ENCODE data around the gene GPR148. TPM values are rescaled to one million over a fixed set of nuclear protein-coding genes. Genes with fewer than 3 reads are reported as not detected.
A peak's percentile ranks its signal among the peaks of the same experiment; 100 is the strongest.

GPR148 gene
- total RNA-seq, 2 experiments from 2014 or later, result not detected

- H2AFZ ChIP-seq (ENCODE audit: low read length), result no peak overlapping the region
- POLR2A ChIA-PET, result no interaction called here
- H3K79me2 ChIP-seq (ENCODE audit: insufficient read depth, low read depth, low read length), result no peaks in the 10 kb centered on the region
- peak; percentile 46 for TF ChIP-seq CTCF (conservative IDR thresholded peaks at IDR 0.05; ENCODE audit: low read length)
- no peak for TF ChIP-seq EZH2phosphoT487 (IDR thresholded peaks at IDR 0.05; ENCODE audit: borderline replicate concordance, low read depth, low read length)
- no peaks in the 10 kb centered on the region for H3K4me1 ChIP-seq (ENCODE audit: insufficient read depth, low read length, poor library complexity, severe bottlenecking)
- DNase-seq (ENCODE audit: low spot score), result no peak
- no peak overlapping the region for H3K4me3 ChIP-seq (ENCODE audit: low read depth, low read length, poor library complexity, severe bottlenecking)
- H4K20me1 ChIP-seq (ENCODE audit: insufficient read depth, low read length), result no peaks in the 10 kb centered on the region
- H3K36me3 ChIP-seq (ENCODE audit: insufficient read depth, low read length), result no peaks in the 10 kb centered on the region
- no peaks in the 10 kb centered on the region for H3K9me2 ChIP-seq (ENCODE audit: insufficient read depth, low read length)
- no peaks in the 10 kb centered on the region for H3K9me3 ChIP-seq (ENCODE audit: low read length)
- no peak overlapping the region for H3K27ac ChIP-seq (ENCODE audit: low read depth, low read length, poor library complexity, severe bottlenecking)
- CTCF ChIA-PET (ENCODE audit: unreplicated experiment), result no interaction called here
- intact Hi-C loops (cut with micrococcal nuclease; ENCODE audit: unreplicated experiment), result no loop called here
- no peak overlapping the region for H3K4me2 ChIP-seq (ENCODE audit: low read length)
- no TSS peak for BruUV-seq (replicated peaks)
Observed at GRCh38 chr2:130768191-130768855, 39.5 kb downstream of the GPR148 start.

GRCh38 chr2:130769343-130769907 is 40.6 kb downstream of the GPR148 start:
- no peaks in the 10 kb centered on the region for H3K79me2 ChIP-seq (ENCODE audit: insufficient read depth, low read depth, low read length)
- no peak overlapping the region for H3K4me2 ChIP-seq (ENCODE audit: low read length)
- H3K4me3 ChIP-seq (ENCODE audit: low read depth, low read length, poor library complexity, severe bottlenecking), result no peak overlapping the region
- ChIA-PET CTCF (ENCODE audit: unreplicated experiment) (no interaction called here), POLR2A (no interaction called here)
- H3K27ac ChIP-seq (ENCODE audit: low read depth, low read length, poor library complexity, severe bottlenecking), result no peak overlapping the region
- no peaks in the 10 kb centered on the region for H4K20me1 ChIP-seq (ENCODE audit: insufficient read depth, low read length)
- TF ChIP-seq EZH2phosphoT487 (IDR thresholded peaks at IDR 0.05; ENCODE audit: borderline replicate concordance, low read depth, low read length) (no peak), CTCF (conservative IDR thresholded peaks at IDR 0.05; ENCODE audit: low read length) (no peak)
- H3K9me2 ChIP-seq (ENCODE audit: insufficient read depth, low read length), result no peaks in the 10 kb centered on the region
- H3K36me3 ChIP-seq (ENCODE audit: insufficient read depth, low read length), result no peaks in the 10 kb centered on the region
- H3K9me3 ChIP-seq (ENCODE audit: low read length), result no peaks in the 10 kb centered on the region
- intact Hi-C loops (cut with micrococcal nuclease; ENCODE audit: unreplicated experiment), result no loop called here
- H2AFZ ChIP-seq (ENCODE audit: low read length), result no peak overlapping the region
- H3K4me1 ChIP-seq (ENCODE audit: insufficient read depth, low read length, poor library complexity, severe bottlenecking), result no peaks in the 10 kb centered on the region
- no peak for DNase-seq (ENCODE audit: low spot score)
- no TSS peak for BruUV-seq (replicated peaks)

GRCh38 chr2:130776550-130776949 is 47.7 kb downstream of the GPR148 start:
- H4K20me1 ChIP-seq (ENCODE audit: insufficient read depth, low read length), result no peaks in the 10 kb centered on the region
- no peaks in the 10 kb centered on the region for H3K36me3 ChIP-seq (ENCODE audit: insufficient read depth, low read length)
- H3K9me2 ChIP-seq (ENCODE audit: insufficient read depth, low read length), result no peaks in the 10 kb centered on the region
- H3K4me3 ChIP-seq (ENCODE audit: low read depth, low read length, poor library complexity, severe bottlenecking), result no peak overlapping the region
- no peaks in the 10 kb centered on the region for H3K4me1 ChIP-seq (ENCODE audit: insufficient read depth, low read length, poor library complexity, severe bottlenecking)
- no peaks in the 10 kb centered on the region for H3K9me3 ChIP-seq (ENCODE audit: low read length)
- no peak for DNase-seq (ENCODE audit: low spot score)
- CTCF ChIA-PET (ENCODE audit: unreplicated experiment), result no interaction called here
- intact Hi-C loops (cut with micrococcal nuclease; ENCODE audit: unreplicated experiment), result no loop called here
- H3K4me2 ChIP-seq (ENCODE audit: low read length), result no peak overlapping the region
- H3K27ac ChIP-seq (ENCODE audit: low read depth, low read length, poor library complexity, severe bottlenecking), result no peak overlapping the region
- TF ChIP-seq CTCF (conservative IDR thresholded peaks at IDR 0.05; ENCODE audit: low read length) (no peak), EZH2phosphoT487 (IDR thresholded peaks at IDR 0.05; ENCODE audit: borderline replicate concordance, low read depth, low read length) (no peak)
- POLR2A ChIA-PET, result interaction anchor here (1.2 kb wide), 1 partner anchor 13 kb away, joined by 3 read pairs; no protein-coding TSS in a partner anchor
- no TSS peak for BruUV-seq (replicated peaks)
- no peak overlapping the region for H2AFZ ChIP-seq (ENCODE audit: low read length)
- no peaks in the 10 kb centered on the region for H3K79me2 ChIP-seq (ENCODE audit: insufficient read depth, low read depth, low read length)

All from OCI-LY7 (cell line).